ENCODE data around the gene PTGIR.
A peak's percentile ranks its signal among the peaks of the same experiment; 100 is the strongest.

Gene PTGIR

DNA sequence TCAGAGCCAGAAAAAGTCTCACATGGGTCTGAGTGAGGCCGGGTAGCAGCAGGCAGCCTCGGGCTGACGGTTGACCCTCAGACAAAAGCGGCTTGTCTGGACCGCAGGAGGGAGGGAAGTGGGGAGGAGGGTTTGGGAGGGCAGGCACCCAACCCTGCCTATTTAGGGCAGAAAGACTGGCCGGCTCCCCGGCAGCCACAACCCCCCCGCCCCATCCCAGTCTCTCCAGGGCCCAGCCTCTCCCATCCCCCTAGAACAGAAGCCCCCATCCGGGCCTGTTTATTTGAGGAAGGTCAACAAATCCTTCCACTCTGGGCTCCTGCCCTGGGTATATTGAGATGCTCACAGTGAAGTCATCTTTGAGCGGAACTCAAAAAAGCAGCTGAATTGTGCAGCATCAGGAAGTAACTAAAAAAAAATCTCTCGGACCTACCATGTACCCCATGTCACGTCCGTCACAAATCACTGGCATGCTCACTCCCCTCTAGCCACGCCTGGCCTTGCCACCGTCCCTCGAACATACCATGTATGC lies 29.8 kb upstream of the PTGIR start:
- peak overlapping the region; percentile 69 to 85 (median 83) for H3K27ac Mint-ChIP-seq
- H3K4me1 Mint-ChIP-seq: peaks cover 24% of the 10 kb centered on the region
- H3K36me3 Mint-ChIP-seq (ENCODE audit: low read depth): peaks cover 49% of the 10 kb centered on the region
- H3K27me3 Mint-ChIP-seq (ENCODE audit: low read depth): peaks cover 17% of the 10 kb centered on the region
- TF ChIP-seq, protein P1, sequence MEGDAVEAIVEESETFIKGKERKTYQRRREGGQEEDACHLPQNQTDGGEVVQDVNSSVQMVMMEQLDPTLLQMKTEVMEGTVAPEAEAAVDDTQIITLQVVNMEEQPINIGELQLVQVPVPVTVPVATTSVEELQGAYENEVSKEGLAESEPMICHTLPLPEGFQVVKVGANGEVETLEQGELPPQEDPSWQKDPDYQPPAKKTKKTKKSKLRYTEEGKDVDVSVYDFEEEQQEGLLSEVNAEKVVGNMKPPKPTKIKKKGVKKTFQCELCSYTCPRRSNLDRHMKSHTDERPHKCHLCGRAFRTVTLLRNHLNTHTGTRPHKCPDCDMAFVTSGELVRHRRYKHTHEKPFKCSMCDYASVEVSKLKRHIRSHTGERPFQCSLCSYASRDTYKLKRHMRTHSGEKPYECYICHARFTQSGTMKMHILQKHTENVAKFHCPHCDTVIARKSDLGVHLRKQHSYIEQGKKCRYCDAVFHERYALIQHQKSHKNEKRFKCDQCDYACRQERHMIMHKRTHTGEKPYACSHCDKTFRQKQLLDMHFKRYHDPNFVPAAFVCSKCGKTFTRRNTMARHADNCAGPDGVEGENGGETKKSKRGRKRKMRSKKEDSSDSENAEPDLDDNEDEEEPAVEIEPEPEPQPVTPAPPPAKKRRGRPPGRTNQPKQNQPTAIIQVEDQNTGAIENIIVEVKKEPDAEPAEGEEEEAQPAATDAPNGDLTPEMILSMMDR (IDR thresholded peaks at IDR 0.05; ENCODE audit: unreplicated experiment in 3 of 3): no peak
- peak overlapping the region; percentile 2 to 37 (median 29) for H3K4me3 Mint-ChIP-seq
- peaks cover 5% of the 10 kb centered on the region for H3K9me3 Mint-ChIP-seq

DNA sequence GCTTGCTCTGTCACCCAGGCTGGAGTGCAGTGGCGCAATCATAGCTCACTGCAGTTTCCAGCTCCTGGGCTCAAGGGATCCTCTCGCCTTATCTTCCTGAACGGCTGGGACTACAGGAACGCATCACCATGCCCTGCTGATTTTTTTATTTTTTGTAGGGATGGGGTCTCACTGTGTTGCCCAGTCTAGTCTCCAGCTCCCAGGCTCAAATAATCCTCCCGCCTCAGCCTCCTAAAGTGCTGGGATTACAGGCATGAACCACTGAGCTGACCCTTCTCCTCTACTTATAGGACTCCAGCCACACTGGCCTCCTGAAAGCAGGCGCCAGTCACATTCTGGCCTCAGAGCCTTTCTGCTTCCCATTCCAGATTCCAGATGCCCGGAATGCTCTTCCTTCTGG lies 25.6 kb upstream of the PTGIR start:
- TF ChIP-seq, protein P1 (IDR thresholded peaks at IDR 0.05; ENCODE audit: unreplicated experiment in 3 of 3): no peak
- Mint-ChIP-seq H3K36me3 (ENCODE audit: low read depth) (peaks cover 52% of the 10 kb centered on the region), H3K9me3 (peaks cover 13% of the 10 kb centered on the region), H3K4me3 (peak overlapping the region in 2 of 3 experiments; percentile 5 to 36), H3K27me3 (ENCODE audit: low read depth) (peaks cover 32% of the 10 kb centered on the region), H3K27ac (peak overlapping the region; percentile 4 to 66 (median 6)), H3K4me1 (peaks cover 27% of the 10 kb centered on the region)

DNA sequence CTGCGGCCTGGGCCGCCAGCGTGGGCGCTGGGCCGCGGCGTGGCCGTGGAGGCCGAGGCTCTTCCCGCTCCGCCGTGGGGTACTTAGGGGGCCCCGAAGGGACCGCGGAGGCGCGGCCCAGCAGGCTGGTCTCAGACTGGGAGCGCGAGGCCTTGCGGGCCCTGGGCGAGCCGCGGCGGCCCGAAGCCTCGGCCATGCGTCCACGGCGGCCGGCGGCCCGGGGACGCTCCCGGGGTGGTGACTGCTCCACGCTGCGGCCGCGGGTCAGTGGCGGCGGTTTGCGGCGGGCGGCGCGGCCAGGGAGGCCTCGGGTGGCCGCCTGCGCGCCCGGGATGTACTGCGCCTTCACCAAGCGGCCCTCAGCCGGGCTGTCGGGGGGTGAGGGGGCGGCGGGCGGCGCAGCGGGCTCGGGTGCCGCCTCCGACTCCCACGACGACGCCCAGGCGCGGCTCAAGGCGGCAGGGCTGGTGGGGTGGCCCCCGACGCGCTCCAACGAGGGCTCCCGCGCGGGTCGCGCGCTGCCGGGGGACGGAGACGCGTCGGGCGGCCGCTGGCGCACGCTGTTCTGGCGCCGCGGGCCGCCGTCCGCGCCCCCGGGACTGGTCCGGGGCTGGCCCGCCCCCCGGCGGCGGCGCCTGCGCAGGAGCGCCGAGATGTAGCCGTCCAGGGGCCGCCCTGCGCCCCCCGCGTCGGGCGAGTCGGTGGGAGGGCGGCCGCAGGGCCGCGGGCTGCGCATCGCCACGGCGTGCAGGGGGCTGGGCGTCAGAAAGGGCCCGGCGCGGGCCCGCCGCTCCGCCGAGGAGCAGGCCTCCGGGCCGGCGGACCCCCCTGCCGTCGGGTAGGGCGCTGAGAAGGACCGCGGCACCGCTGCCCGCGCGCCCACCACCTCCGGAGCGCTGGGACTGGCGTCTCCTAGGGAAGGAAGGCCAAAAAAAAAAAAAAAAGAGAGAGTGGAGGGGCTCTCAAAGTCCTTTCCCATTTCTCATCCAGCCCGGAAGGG lies 24.4 kb upstream of the PTGIR start:
- H3K4me3 Mint-ChIP-seq: no peak overlapping the region
- peaks cover 13% of the 10 kb centered on the region for H3K9me3 Mint-ChIP-seq
- H3K4me1 Mint-ChIP-seq: peaks cover 23% of the 10 kb centered on the region
- H3K36me3 Mint-ChIP-seq (ENCODE audit: low read depth): peaks cover 46% of the 10 kb centered on the region
- peaks cover 32% of the 10 kb centered on the region for H3K27me3 Mint-ChIP-seq (ENCODE audit: low read depth)
- peak overlapping the region in 1 of 3 experiments; percentile 6 for H3K27ac Mint-ChIP-seq
- TF ChIP-seq, protein P1 (IDR thresholded peaks at IDR 0.05; ENCODE audit: unreplicated experiment in 3 of 3): no peak

GRCh38 chr19:46648060-46648960 lies 23.4 kb upstream of the PTGIR start:
- Mint-ChIP-seq H3K4me1 (peaks cover 23% of the 10 kb centered on the region), H3K9me3 (peaks cover 13% of the 10 kb centered on the region), H3K4me3 (peak overlapping the region in 1 of 3 experiments; percentile 26), H3K36me3 (ENCODE audit: low read depth) (peaks cover 41% of the 10 kb centered on the region), H3K27me3 (ENCODE audit: low read depth) (peaks cover 32% of the 10 kb centered on the region), H3K27ac (peak overlapping the region in 2 of 3 experiments; percentile 44 to 59)
- TF ChIP-seq, protein P1 (IDR thresholded peaks at IDR 0.05; ENCODE audit: unreplicated experiment in 3 of 3): no peak

GRCh38 chr19:46646402-46646801 lies 21.5 kb upstream of the PTGIR start:
- H3K9me3 Mint-ChIP-seq: peaks cover 13% of the 10 kb centered on the region
- no peak overlapping the region for H3K4me3 Mint-ChIP-seq
- peaks cover 39% of the 10 kb centered on the region for H3K27me3 Mint-ChIP-seq (ENCODE audit: low read depth)
- H3K4me1 Mint-ChIP-seq: peaks cover 23% of the 10 kb centered on the region
- peaks cover 31% of the 10 kb centered on the region for H3K36me3 Mint-ChIP-seq (ENCODE audit: low read depth)
- no peak overlapping the region for H3K27ac Mint-ChIP-seq
- TF ChIP-seq, protein P1 (IDR thresholded peaks at IDR 0.05; ENCODE audit: unreplicated experiment in 3 of 3): no peak
